ENCODE data around the gene MFSD2B. TPM values are rescaled to one million over a fixed set of nuclear protein-coding genes. Genes with fewer than 3 reads are reported as not detected.
A peak's percentile ranks its signal among the peaks of the same experiment; 100 is the strongest.

MFSD2B gene
- total RNA-seq, 1 experiment from 2014 or later = not detected

- in situ Hi-C loops (cut with HindIII; ENCODE audit: low pct_unique_long_range_greater_than_20kb, low sequenced_read_pairs) = no loop called here
- DNase-seq (ENCODE audit: low read depth) = peak; percentile 97
Observed at GRCh38 chr2:24046930-24047702, 37.2 kb downstream of the MFSD2B start, which contains the start of gene WDCP. WDCP (minus strand) TSS chr2:24047391; CDS start chr2:24039494, 7,897 bp downstream.

- in situ Hi-C loops (cut with HindIII; ENCODE audit: low pct_unique_long_range_greater_than_20kb, low sequenced_read_pairs) = no loop called here
- no peak for DNase-seq (ENCODE audit: low read depth)
Observed at GRCh38 chr2:24047703-24048033, 37.8 kb downstream of the MFSD2B start.

GRCh38 chr2:24048769-24049484 lies 39.0 kb downstream of the MFSD2B start:
- in situ Hi-C loops (cut with HindIII; ENCODE audit: low pct_unique_long_range_greater_than_20kb, low sequenced_read_pairs) = no loop called here
- no peak for DNase-seq (ENCODE audit: low read depth)

GRCh38 chr2:24049485-24050021 lies 39.7 kb downstream of the MFSD2B start, which contains the start of gene FKBP1B:
FKBP1B (plus strand) TSS chr2:24049741; CDS start chr2:24049850, 109 bp downstream.
- DNase-seq (ENCODE audit: low read depth) = peak; percentile 49
- in situ Hi-C loops (cut with HindIII; ENCODE audit: low pct_unique_long_range_greater_than_20kb, low sequenced_read_pairs) = no loop called here

GRCh38 chr2:24050041-24050979 lies 40.4 kb downstream of the MFSD2B start:
- DNase-seq (ENCODE audit: low read depth) = no peak
- in situ Hi-C loops (cut with HindIII; ENCODE audit: low pct_unique_long_range_greater_than_20kb, low sequenced_read_pairs) = no loop called here

- DNase-seq (ENCODE audit: low read depth) = no peak
- in situ Hi-C loops (cut with HindIII; ENCODE audit: low pct_unique_long_range_greater_than_20kb, low sequenced_read_pairs) = no loop called here
Observed at GRCh38 chr2:24051833-24052232, 41.9 kb downstream of the MFSD2B start.

GRCh38 chr2:24052951-24053350 lies 43.1 kb downstream of the MFSD2B start:
- DNase-seq (ENCODE audit: low read depth) = no peak

GRCh38 chr2:24054366-24055010 lies 44.6 kb downstream of the MFSD2B start:
- in situ Hi-C loops (cut with HindIII; ENCODE audit: low pct_unique_long_range_greater_than_20kb, low sequenced_read_pairs) = loop anchor here (5.0 kb wide), 1 partner anchor 127 kb away; the partner anchor contains the start of gene ATAD2B
- DNase-seq (ENCODE audit: low read depth) = no peak

More at GRCh38 chr2:24052951-24053350, 43.1 kb downstream of the MFSD2B start:
- in situ Hi-C loops (cut with HindIII; ENCODE audit: low pct_unique_long_range_greater_than_20kb, low sequenced_read_pairs) = no loop called here

GRCh38 chr2:24055750-24056149 lies 45.9 kb downstream of the MFSD2B start:
- DNase-seq (ENCODE audit: low read depth) = no peak
- in situ Hi-C loops (cut with HindIII; ENCODE audit: low pct_unique_long_range_greater_than_20kb, low sequenced_read_pairs) = loop anchor here (5.0 kb wide), 1 partner anchor 128 kb away; the partner anchor contains the start of gene ATAD2B

- in situ Hi-C loops (cut with HindIII; ENCODE audit: low pct_unique_long_range_greater_than_20kb, low sequenced_read_pairs) = loop anchor here (5.0 kb wide), 1 partner anchor 131 kb away; the partner anchor contains the start of gene ATAD2B
- no peak for DNase-seq (ENCODE audit: low read depth)
Observed at GRCh38 chr2:24058564-24059271, 48.8 kb downstream of the MFSD2B start.

- in situ Hi-C loops (cut with HindIII; ENCODE audit: low pct_unique_long_range_greater_than_20kb, low sequenced_read_pairs) = no loop called here
- DNase-seq (ENCODE audit: low read depth) = no peak
Observed at GRCh38 chr2:24065341-24065740, 55.5 kb downstream of the MFSD2B start.

GRCh38 chr2:24072259-24072658 lies 62.4 kb downstream of the MFSD2B start:
- no peak for DNase-seq (ENCODE audit: low read depth)
- in situ Hi-C loops (cut with HindIII; ENCODE audit: low pct_unique_long_range_greater_than_20kb, low sequenced_read_pairs) = no loop called here

- in situ Hi-C loops (cut with HindIII; ENCODE audit: low pct_unique_long_range_greater_than_20kb, low sequenced_read_pairs) = no loop called here
- no peak for DNase-seq (ENCODE audit: low read depth)
Observed at GRCh38 chr2:24073816-24074215, 63.9 kb downstream of the MFSD2B start.

- in situ Hi-C loops (cut with HindIII; ENCODE audit: low pct_unique_long_range_greater_than_20kb, low sequenced_read_pairs) = no loop called here
Observed at GRCh38 chr2:24075259-24075658, 65.4 kb downstream of the MFSD2B start.

More at GRCh38 chr2:24075259-24075658, 65.4 kb downstream of the MFSD2B start:
- no peak for DNase-seq (ENCODE audit: low read depth)
